GM12873 (cell line): Measurements from ENCODE around the gene MSI2.

ENCODE experiments used
- CTCF ChIP-seq: IDR thresholded peaks from 2 replicates; pipeline ENCODE4 v1.5.1; 2012; ENCODE audit warnings: low read depth, mild to moderate bottlenecking, moderate library complexity, low read length, control low read depth; ENCODE audit not compliant: insufficient read depth; ENCODE audit errors: missing control alignments

MSI2 gene

GRCh38 chr17:57424777-57425188 is 168.5 kb downstream of the MSI2 start:
- no peak for TF ChIP-seq CTCF

GRCh38 chr17:57425431-57425830 is 169.1 kb downstream of the MSI2 start:
- no peak for TF ChIP-seq CTCF

GRCh38 chr17:57425903-57426880 is 169.9 kb downstream of the MSI2 start:
- TF ChIP-seq CTCF = no peak

GRCh38 chr17:57429966-57430365 is 173.6 kb downstream of the MSI2 start:
- TF ChIP-seq CTCF = no peak

GRCh38 chr17:57431415-57431814 is 175.1 kb downstream of the MSI2 start:
- TF ChIP-seq CTCF = no peak

- TF ChIP-seq CTCF = no peak
These were observed 176.4 kb downstream of the MSI2 start for GRCh38 chr17:57432507-57433277.

GRCh38 chr17:57433452-57433851 is 177.1 kb downstream of the MSI2 start:
- TF ChIP-seq CTCF = no peak
